A549 treated with DMSO at 1 μM for 4 hours (cell line): ENCODE measurements around the gene C2orf15. TPM values are rescaled to one million over a fixed set of nuclear protein-coding genes. Genes with fewer than 3 reads are reported as not detected.

Source experiments
- total RNA-seq: library from RNA; stranded (reverse); fragments of 200-300 nt; extraction: Qiagen RNA extraction; gene quantifications from 5 replicates; pipeline ENCODE4 v1.2.3, GENCODE V29; 2022; ENCODE audit warnings: low read depth

Gene C2orf15, protein sequence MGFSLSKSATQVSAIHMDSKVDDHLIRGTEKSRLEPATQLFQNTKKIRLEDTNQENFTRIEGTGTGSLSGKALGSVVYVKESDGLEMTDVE
- 0.41 to 0.61 TPM (median 0.52 TPM) in 5 replicates for total RNA-seq

GRCh38 chr2:99141110-99142108 is at the start of gene C2orf15:
Gene C2orf15, plus strand, starts transcription at chr2:99141707. Its CDS starts 8,852 bp downstream, at chr2:99150559.

GRCh38 chr2:99154643-99155536 is 13.4 kb downstream of the C2orf15 start, which contains the start of the genes LIPT1 and TSGA10:
Gene LIPT1, plus strand, starts transcription at chr2:99154967. Its CDS starts 6,991 bp downstream, at chr2:99161958.
Gene TSGA10, minus strand, starts transcription at chr2:99154942. Its CDS starts 45,503 bp downstream, at chr2:99109439.

DNA sequence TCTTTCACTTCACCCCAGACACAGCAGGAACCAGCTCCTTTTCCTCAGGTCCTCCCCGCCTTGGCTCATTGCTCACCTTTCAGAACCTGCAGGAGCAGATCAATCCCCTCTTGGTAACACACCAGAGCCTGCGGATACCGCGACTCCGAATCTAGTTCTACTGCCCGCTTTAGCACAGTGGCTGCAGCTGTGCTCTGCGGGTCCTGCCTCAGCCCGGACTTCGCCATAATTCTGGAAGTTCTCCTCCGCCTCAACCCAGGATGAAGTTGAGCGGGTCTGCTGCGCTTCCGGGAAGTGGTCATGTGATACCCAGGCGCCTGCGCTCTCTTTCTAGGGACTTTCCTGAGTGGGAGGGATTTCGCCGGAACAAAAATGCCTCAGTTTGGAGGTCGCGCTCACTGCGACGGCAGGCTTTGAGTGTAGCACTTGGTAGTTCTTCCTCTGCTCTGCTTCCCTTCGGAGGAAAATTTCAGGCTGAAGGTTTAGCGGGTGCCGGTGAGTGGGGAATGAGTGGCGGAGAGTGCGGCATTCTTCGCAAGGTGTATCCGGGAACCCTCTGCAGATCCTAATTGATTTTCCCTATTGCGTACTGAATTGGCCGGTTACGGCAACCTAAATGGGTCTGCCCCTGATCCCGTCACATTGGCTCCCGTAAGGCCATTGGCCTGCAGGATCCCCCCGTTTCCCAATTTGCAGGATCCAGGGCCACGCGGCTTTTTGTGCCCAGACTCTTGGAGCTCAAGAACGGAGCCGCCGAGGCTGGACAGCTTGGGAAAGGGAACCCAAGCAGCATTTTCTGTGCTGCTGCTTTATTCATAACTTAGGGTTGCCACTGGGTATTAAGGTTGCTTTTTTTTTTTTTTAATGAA is 39.5 kb downstream of the C2orf15 start, which contains the start of the genes MITD1 and MRPL30:
MITD1 (minus strand) TSS at position 304 of the 869 bp plus-strand sequence; CDS start at position 227, 77 bp downstream.
MRPL30 (plus strand) TSS at position 430 of the 869 bp plus-strand sequence. CDS start 5,020 bp downstream, outside the sequence.

Other genes with a start within 250 kb of the C2orf15 start
- 0.36 to 0.93 TPM (median 0.57 TPM) in 5 replicates for gene CRACDL, start 205.5 kb upstream of the C2orf15 start, total RNA-seq
- 1.5 to 7.1 TPM (median 4.2 TPM) in 5 replicates for gene TSGA10, start 13.2 kb downstream of the C2orf15 start, total RNA-seq
- 3.1 to 4.3 TPM (median 3.8 TPM) in 5 replicates for gene LIPT1, start 13.3 kb downstream of the C2orf15 start, total RNA-seq
- 25.0 to 31.9 TPM (median 29.6 TPM) in 5 replicates for gene MITD1, start 39.4 kb downstream of the C2orf15 start, total RNA-seq
- gene MRPL30, start 39.5 kb downstream of the C2orf15 start, total RNA-seq, result 33.1 to 44.6 TPM (median 35.6 TPM) in 5 replicates
- gene LYG2, start 114.0 kb downstream of the C2orf15 start, total RNA-seq, result not detected in 5 replicates
- gene LYG1, start 159.5 kb downstream of the C2orf15 start, total RNA-seq, result 0.49 to 2.6 TPM (median 1.6 TPM) in 5 replicates
- gene TXNDC9, start 194.6 kb downstream of the C2orf15 start, total RNA-seq, result 37.3 to 44.9 TPM (median 41.4 TPM) in 5 replicates
- 61.2 to 72.7 TPM (median 64.8 TPM) in 5 replicates for gene EIF5B, start 195.7 kb downstream of the C2orf15 start, total RNA-seq